Stimulated activated CD8-positive, alpha-beta memory T cell treated with anti-CD3 and anti-CD28 coated beads, Interleukin-4, amount 100 ng/mL, for 24 hours (primary cell): ENCODE measurements around the gene LSM2.
"Not testable (repeated sequence)": the region's sequence is repeated elsewhere in the genome, so short reads cannot be mapped to it uniquely, and the experiment has no call there.

Experiments
- DNase-seq: peaks from one replicate; pipeline ENCODE4 v3.0.0-alpha.2; 2020; ENCODE audit warnings: low read depth

The LSM2 gene

GRCh38 chr6:31827286-31828079 lies 20.7 kb upstream of the LSM2 start, which contains the start of gene HSPA1B:
Gene HSPA1B, plus strand, starts transcription at chr6:31827738. Its CDS starts 213 bp downstream, at chr6:31827951.
- DNase-seq, result peak; percentile 87

- no peak for DNase-seq
These were observed 20.1 kb upstream of the LSM2 start for GRCh38 chr6:31826793-31827285.

GRCh38 chr6:31825553-31825952 lies 18.8 kb upstream of the LSM2 start:
- no peak for DNase-seq

- not testable (repeated sequence) for DNase-seq
These were observed 16.9 kb upstream of the LSM2 start for GRCh38 chr6:31823592-31824196.

GRCh38 chr6:31822036-31822821 lies 15.5 kb upstream of the LSM2 start:
- peak; percentile 50 for DNase-seq

- DNase-seq, result peak; percentile 56
These were observed 14.7 kb upstream of the LSM2 start for GRCh38 chr6:31821301-31822035.

GRCh38 chr6:31820399-31820798 lies 13.6 kb upstream of the LSM2 start:
- not testable (repeated sequence) for DNase-seq

GRCh38 chr6:31819871-31820299 lies 13.1 kb upstream of the LSM2 start:
- DNase-seq, result no peak

- not testable (repeated sequence) for DNase-seq
These were observed 11.3 kb upstream of the LSM2 start for GRCh38 chr6:31817929-31818511.

- DNase-seq, result not testable (repeated sequence)
These were observed 10.6 kb upstream of the LSM2 start for GRCh38 chr6:31817133-31817928.

- DNase-seq, result peak; percentile 45
These were observed 8.5 kb upstream of the LSM2 start, which contains the start of the genes HSPA1A and HSPA1L for GRCh38 chr6:31815025-31815838. Gene HSPA1A, plus strand, starts transcription at chr6:31815543. Its CDS starts 214 bp downstream, at chr6:31815757. Gene HSPA1L, minus strand, starts transcription at chr6:31815283. Its CDS starts 3,311 bp downstream, at chr6:31811972.

GRCh38 chr6:31814677-31815024 lies 7.9 kb upstream of the LSM2 start:
- peak; percentile 49 for DNase-seq

- no peak for DNase-seq
These were observed 6.7 kb upstream of the LSM2 start for GRCh38 chr6:31813465-31813849.

- no peak for DNase-seq
These were observed 4.9 kb upstream of the LSM2 start for GRCh38 chr6:31811645-31812044.

- DNase-seq, result not testable (repeated sequence)
These were observed 1.8 kb upstream of the LSM2 start for GRCh38 chr6:31808599-31808998.

GRCh38 chr6:31805939-31806469 lies 762 bp downstream of the LSM2 start:
- no peak for DNase-seq

- DNase-seq, result not testable (repeated sequence)
These were observed 5.5 kb downstream of the LSM2 start for GRCh38 chr6:31801031-31801927.

- no peak for DNase-seq
These were observed 7.0 kb downstream of the LSM2 start for GRCh38 chr6:31799781-31800180.
